Ovary (tissue), 9 donors: ENCODE measurements around the gene SPDYE3. TPM values are rescaled to one million over a fixed set of nuclear protein-coding genes. Genes with fewer than 3 reads are reported as not detected.
"Not testable (repeated sequence)": the region's sequence is repeated elsewhere in the genome, so short reads cannot be mapped to it uniquely, and the experiment has no call there.

Experiments used
- DNase-seq, 5 donors: peaks; one replicate each; pipeline ENCODE4 v3.0.0-alpha.2; 2019 to 2020
- H3K27ac ChIP-seq, 2 donors: fragments of 200-600 bp; one replicate each; pipeline versions ENCODE4 v1.5.1 to v1.8.0; 2019 to 2022
- H3K27me3 ChIP-seq: fragments of 200-600 bp; one replicate; pipeline ENCODE4 v1.8.0; 2022
- H3K36me3 ChIP-seq: fragments of 200-600 bp; sonication (generic); one replicate; pipeline ENCODE4 v1.5.1; 2019
- H3K4me1 ChIP-seq: one replicate; pipeline ENCODE4 v1.8.1; 2013; ENCODE audit warnings: mild to moderate bottlenecking, moderate library complexity; ENCODE audit not compliant: insufficient read depth
- H3K4me3 ChIP-seq: fragments of 200-600 bp; sonication (generic); one replicate; pipeline ENCODE4 v1.5.1; 2017
- H3K9me3 ChIP-seq, 2 donors: fragments of 200-600 bp in 1 of 2; sonication (generic) in 1 of 2; one replicate each; pipeline versions ENCODE4 v1.5.1 to v1.8.1; 2013 to 2019; ENCODE audit warnings: mild to moderate bottlenecking in 1 of 2, moderate library complexity in 1 of 2
- EP300 ChIP-seq: sonication (generic); formaldehyde crosslinking; IDR thresholded peaks from one replicate; pipeline ENCODE4 v1.6.1; 2017; ENCODE audit warnings: antibody characterized with exemption
- POLR2A ChIP-seq: fragments of 450-650 bp; IDR thresholded peaks from one replicate; pipeline ENCODE4 v1.6.1; 2017; ENCODE audit warnings: antibody characterized with exemption, mild to moderate bottlenecking, moderate library complexity
- WGBS, 3 donors: extraction: QIAGEN DNeasy Blood & Tissue Kit in 1 of 3; methylation state at CpG; one replicate each; pipeline versions ENCODE4 v1.1.5 to v1.1.7; 2013 to 2017; 5-methylcytosine and 5-hydroxymethylcytosine counted together
- intact Hi-C, 4 donors: fragments of 100-400 bp; cut with DNase I; formaldehyde crosslinking; loops; one replicate each; pipeline versions ENCODE4 v1.11.0 to v1.15.1; 2022 to 2023
- polyA plus RNA-seq, 2 donors: library from polyadenylated mRNA; stranded (reverse); fragments of 200-250 nt in 1 of 2; fragments of 350-450 nt in 1 of 2; fragmentation: Illumina TruSeq in 1 of 2; extraction: RNeasy Lipid Tissue Mini Kit (QIAGEN cat#74804) in 1 of 2; gene quantifications; one replicate each; pipeline ENCODE4 v1.2.3, GENCODE V29; 2013 to 2014
- total RNA-seq, 7 donors: library from RNA; depleted of rRNA in 2 of 7; stranded (reverse); fragments of >200 nt in 2 of 7; fragmentation: NEBNext Ultra II Directional in 3 of 7; extraction: Animal tissue kit (Norgen Biotek cat#: 25700) in 3 of 7; gene quantifications; one replicate each; pipeline versions ENCODE4 v1.1.0 to v1.2.4, GENCODE V29; 2016 to 2023
- TF ChIP-seq, protein P1 (sequence below), 3 donors: fragments of 450-650 bp in 2 of 3; fragments of 200-600 bp in 1 of 3; IDR thresholded peaks; one replicate each; pipeline versions ENCODE4 v1.5.1 to v1.8.0; 2016 to 2022; ENCODE audit warnings: antibody characterized with exemption in 3 of 3, mild to moderate bottlenecking in 1 of 3
- donor health status: DM: no; HTN: no; CAD: no; lungs with moderate emphysema.
- donor health status: DM: no; HTN: no; CAD: no.
- donor health status: Bipolar disorder and iron deficiency.
- donor health status: DM: yes; HTN: yes; CAD: no.
- donor health status: DM: no; HTN: no; CAD: no.
- donor health status: DM: yes; HTN: yes; CAD: no.

The SPDYE3 gene
- total and polyA plus RNA-seq, 9 donors, result 0.12 TPM; not detected in 8

DNA sequence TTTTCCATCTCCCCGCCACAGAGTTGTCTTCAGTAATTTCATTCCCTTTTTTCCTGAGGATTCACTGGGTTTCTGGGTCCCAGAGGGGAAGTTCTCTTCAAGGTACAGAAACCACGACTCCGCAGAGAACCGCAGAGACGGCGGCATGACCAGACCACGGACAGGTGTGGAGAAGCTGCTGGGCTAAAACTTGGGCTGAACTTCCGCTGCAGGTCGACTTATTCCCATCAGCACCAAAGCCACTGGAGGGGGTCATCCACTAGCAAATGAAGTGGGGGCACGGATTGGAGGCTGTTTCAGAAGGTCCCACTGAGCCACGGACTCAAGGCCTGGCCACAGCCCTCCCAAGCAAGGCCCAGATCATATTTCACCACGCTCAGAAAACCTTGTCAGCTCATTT, 3.0 kb upstream of the SPDYE3 start:
- H3K27ac ChIP-seq, H3K36me3 ChIP-seq, H3K27me3 ChIP-seq, intact Hi-C loops, DNase-seq, H3K9me3 ChIP-seq, H3K4me1 ChIP-seq, H3K4me3 ChIP-seq: not testable (repeated sequence)
- 91 to 93% (median 93%) methylated on average over 9 to 11 of the region's 12 CpGs for WGBS, 3 donors

DNA sequence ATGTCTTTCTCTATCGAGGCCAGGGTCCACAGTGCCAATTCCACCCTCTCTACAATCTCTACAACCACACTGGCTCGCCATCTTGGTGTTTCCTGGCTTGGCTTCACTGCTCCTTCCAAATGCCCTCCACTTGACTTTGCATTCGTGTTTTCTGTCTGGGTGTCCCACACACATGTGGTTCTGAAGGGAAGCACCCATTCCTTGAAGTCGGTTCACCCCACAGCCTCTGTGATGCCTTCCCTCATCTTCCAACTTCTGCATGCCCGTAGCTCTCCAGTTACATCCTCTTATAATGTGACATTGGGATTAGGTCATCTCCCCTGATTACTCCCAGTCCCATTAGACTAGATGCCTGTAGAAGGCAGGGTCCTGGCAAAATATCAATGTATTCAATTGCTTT, 10.8 kb downstream of the SPDYE3 start:
- DNase-seq, H3K9me3 ChIP-seq, intact Hi-C loops, H3K4me3 ChIP-seq, H3K27ac ChIP-seq, H3K36me3 ChIP-seq, H3K4me1 ChIP-seq, H3K27me3 ChIP-seq: not testable (repeated sequence)
- WGBS, 3 donors, result 92 to 95% (median 93%) methylated on average over 4 to 5 of the region's 5 CpGs

DNA sequence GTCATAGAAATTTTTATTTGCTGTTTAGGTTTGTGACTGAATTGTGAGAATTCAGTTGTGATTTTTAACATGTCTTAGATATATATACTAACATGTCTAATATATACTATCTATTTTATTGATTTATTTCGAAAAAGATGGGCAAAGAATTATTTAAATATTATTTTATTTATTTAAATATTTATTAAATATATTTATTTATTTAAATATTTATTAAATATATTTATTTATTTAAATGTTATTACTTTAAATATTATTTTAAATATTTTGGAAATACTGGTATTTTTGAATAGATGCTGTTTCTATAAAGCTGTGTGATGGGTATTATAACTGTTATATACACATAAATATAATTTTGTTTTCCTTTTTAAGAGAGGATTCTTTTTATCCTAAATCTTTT, 14.1 kb downstream of the SPDYE3 start:
- H3K27ac ChIP-seq, H3K36me3 ChIP-seq, H3K27me3 ChIP-seq, intact Hi-C loops, DNase-seq, H3K4me1 ChIP-seq, H3K4me3 ChIP-seq, H3K9me3 ChIP-seq: not testable (repeated sequence)
- WGBS, 3 donors, result 93 to 98% (median 95%) methylated on average over 1 of the region's 1 CpG

DNA sequence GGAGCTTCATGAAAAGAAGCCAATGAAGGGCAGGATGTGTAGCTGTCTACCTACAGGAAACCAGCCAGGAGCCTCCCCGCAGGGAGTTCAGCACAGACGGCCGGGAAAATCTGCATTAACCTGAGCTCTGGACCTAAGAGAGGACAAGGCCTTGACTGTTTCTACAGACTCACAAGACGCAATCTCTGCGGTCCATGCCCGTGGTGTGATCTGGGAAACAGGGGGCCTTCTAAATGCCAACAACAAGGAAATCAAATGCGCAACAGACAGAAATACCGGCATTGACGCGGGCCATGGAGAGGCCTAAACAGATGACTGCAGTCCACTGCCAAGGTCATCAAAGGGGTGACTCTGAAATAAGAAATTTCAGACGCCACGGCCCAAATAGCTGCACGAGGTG, 16.7 kb downstream of the SPDYE3 start:
- H3K4me3 ChIP-seq, DNase-seq, H3K36me3 ChIP-seq, H3K9me3 ChIP-seq, H3K4me1 ChIP-seq, H3K27me3 ChIP-seq, intact Hi-C loops, H3K27ac ChIP-seq: not testable (repeated sequence)
- WGBS, 3 donors, result 89 to 94% (median 92%) methylated on average over 13 of the region's 13 CpGs

DNA sequence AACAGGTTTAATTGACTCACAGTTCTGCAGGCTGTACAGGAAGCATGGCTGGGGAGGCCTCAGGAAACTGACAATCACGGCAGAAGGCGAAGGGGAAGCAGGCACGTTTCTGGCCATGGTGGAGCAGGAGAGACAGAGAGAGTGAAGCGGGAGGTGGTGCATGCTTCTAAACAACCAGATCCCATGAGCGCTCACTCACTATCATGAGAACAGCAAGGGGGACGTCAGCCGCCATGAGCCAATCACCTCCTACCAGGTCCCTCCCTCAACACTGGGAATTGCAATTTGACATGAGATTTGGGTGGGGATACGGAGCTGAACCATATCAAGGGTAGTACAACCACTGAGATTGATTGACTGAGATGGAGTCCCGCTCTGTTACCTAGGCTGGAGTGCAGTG, 18.2 kb downstream of the SPDYE3 start:
- H3K36me3 ChIP-seq, H3K27me3 ChIP-seq, H3K4me3 ChIP-seq, H3K27ac ChIP-seq, H3K9me3 ChIP-seq, H3K4me1 ChIP-seq, DNase-seq, intact Hi-C loops: not testable (repeated sequence)
- WGBS, 3 donors, result 87 to 93% (median 89%) methylated on average over 9 of the region's 9 CpGs

DNA sequence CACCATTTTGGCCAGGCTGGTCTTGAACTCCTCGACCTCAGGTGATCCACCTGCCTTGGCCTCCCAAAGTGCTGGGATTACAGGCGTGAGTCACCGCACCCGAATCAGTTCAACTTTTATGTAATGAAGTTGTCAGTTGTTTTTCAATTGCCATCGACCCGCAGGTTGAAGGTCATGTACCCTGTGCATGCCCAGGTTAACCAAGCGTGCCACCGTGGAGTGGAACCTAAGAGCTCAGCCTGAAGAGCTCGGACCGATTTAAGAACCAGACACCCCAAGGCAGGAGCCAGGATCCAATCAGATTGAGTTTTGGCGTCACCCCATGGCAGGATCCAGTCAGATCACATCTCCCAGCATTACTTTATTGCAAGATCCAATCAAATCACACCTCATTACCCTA, 19.4 kb downstream of the SPDYE3 start:
- H3K36me3 ChIP-seq, H3K4me1 ChIP-seq, H3K27me3 ChIP-seq, DNase-seq, H3K4me3 ChIP-seq, H3K9me3 ChIP-seq, intact Hi-C loops, H3K27ac ChIP-seq: not testable (repeated sequence)
- 94 to 98% (median 94%) methylated on average over 7 to 10 of the region's 11 CpGs for WGBS, 3 donors

DNA sequence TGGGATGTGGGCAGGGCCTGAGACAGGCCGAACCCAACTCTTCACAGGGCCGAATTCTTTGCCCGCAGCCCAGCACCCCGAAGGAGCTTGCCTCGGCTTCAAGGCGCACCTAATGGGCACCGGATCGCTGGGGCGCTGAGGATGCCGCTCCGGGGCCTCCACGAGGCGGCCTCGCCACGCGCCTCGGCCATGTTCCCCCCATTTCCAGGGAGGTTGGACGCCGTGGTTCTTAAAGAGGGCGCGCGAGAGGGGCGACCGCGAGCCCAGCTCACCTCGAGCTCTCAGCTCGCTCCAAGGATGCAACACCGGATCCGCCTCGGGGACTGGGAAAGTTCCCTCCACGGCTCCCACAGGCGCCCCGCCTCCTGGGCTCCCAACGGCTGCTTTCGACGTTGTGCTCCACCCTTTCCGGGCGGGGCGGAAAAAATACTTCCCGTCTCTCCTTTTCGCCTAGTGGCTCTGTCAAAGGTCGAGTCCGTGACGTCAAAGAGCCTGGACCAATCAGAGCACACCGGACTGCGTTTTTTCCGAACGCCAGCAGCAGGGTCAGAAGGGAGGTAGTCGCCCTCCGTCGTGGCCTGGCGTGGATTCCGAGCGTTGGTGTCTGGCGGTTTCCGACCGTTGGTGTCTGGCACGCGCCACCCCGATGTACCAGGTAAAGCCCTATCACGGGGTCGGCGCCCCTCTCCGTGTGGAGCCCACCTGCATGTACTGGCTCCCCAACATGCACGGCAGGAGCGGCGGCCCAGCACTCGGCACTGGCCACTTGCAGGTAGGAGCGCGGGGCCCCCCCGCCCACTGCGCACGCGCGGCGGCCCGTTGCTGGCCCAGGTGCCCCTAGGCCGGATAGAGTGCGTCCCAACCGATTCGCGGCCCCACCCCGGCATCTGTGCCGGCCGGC, 28.3 kb downstream of the SPDYE3 start:
- H3K36me3 ChIP-seq, H3K9me3 ChIP-seq, intact Hi-C loops, H3K27me3 ChIP-seq, H3K4me1 ChIP-seq: not testable (repeated sequence)
- DNase-seq, result peak; percentile 91 to 95 (median 92)
- H3K27ac ChIP-seq, result peak overlapping the region; percentile 65 to 90
- 0% methylated on average over 72 to 81 of the region's 85 CpGs for WGBS, 3 donors
- H3K4me3 ChIP-seq, result peak overlapping the region; percentile 54
- TF ChIP-seq POLR2A (peak; percentile 100), EP300 (peak; percentile 45)
- TF ChIP-seq, protein P1, sequence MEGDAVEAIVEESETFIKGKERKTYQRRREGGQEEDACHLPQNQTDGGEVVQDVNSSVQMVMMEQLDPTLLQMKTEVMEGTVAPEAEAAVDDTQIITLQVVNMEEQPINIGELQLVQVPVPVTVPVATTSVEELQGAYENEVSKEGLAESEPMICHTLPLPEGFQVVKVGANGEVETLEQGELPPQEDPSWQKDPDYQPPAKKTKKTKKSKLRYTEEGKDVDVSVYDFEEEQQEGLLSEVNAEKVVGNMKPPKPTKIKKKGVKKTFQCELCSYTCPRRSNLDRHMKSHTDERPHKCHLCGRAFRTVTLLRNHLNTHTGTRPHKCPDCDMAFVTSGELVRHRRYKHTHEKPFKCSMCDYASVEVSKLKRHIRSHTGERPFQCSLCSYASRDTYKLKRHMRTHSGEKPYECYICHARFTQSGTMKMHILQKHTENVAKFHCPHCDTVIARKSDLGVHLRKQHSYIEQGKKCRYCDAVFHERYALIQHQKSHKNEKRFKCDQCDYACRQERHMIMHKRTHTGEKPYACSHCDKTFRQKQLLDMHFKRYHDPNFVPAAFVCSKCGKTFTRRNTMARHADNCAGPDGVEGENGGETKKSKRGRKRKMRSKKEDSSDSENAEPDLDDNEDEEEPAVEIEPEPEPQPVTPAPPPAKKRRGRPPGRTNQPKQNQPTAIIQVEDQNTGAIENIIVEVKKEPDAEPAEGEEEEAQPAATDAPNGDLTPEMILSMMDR (IDR thresholded peaks at IDR 0.05), result peak in 2 of 3 donors; percentile 9 to 32

DNA sequence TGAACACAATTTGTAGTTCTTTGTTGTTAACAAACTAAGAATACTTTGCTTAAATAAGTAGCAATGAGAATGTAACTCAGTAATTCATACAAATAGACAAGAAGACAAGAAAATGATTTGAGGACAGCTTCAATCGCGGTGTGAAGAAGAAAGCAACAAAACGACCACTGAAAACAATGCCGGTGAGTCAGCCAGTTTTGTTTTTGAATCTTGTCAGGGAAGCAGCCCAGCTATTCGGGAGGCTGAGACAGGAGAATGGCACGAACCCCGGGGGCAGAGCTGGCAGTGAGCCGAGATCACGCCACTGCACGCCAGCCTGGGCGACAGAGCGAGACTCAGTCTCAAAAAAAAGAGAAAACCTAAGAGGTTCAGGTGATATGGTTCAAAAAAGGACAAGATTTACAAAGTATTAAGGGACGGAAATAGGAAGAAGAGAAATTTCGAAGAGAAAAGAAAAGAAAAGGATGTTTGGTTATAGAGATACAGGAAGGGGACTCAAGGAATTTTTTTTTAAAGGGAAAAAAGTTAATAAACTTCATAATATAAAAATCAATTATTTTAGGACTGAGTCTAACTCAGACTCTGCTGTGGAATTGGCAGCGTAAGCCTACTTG, 30.7 kb downstream of the SPDYE3 start:
- H3K4me3 ChIP-seq, DNase-seq, H3K36me3 ChIP-seq, H3K9me3 ChIP-seq, H3K4me1 ChIP-seq, intact Hi-C loops, H3K27ac ChIP-seq, H3K27me3 ChIP-seq: not testable (repeated sequence)
- WGBS, 3 donors, result 78 to 83% (median 82%) methylated on average over 15 of the region's 15 CpGs

DNA sequence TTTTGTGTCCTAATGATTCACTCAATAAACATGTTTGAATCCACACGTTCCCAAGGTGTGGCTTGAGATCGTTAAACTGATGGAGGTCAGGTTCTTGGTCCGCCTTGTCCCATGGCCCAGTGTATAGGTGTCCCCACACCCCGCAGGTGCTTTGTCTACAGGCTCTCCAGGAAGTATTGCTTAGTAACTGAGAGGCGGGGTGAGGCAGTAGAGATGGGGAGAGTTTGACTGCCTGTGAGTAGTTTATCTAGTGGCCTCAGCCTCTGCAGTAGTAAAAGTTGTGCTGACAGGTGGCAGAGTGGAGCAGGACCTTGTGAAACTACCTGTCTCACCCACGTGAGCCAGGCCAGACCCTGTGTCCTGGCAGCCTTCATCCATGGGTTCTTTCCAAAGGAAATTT, 33.8 kb downstream of the SPDYE3 start:
- H3K4me1 ChIP-seq, H3K36me3 ChIP-seq, H3K27ac ChIP-seq, H3K27me3 ChIP-seq, H3K4me3 ChIP-seq, DNase-seq, intact Hi-C loops, H3K9me3 ChIP-seq: not testable (repeated sequence)
- 77 to 86% (median 79%) methylated on average over 6 of the region's 6 CpGs for WGBS, 3 donors
